Measurements from ENCODE around the gene CNTNAP2.

GRCh38 chr7:147923841-147924240 lies 1807.2 kb downstream of the CNTNAP2 start:
- TF ChIP-seq SIN3A (IDR thresholded peaks at IDR 0.05; ENCODE audit: borderline replicate concordance, insufficient read depth, low read depth, low read length) = no peak
- TF ChIP-seq CTCF (IDR thresholded peaks at IDR 0.05) = no peak
